Stimulated activated CD4-positive, alpha-beta T cell treated with anti-CD3 and anti-CD28 coated beads, Interleukin-12 subunit alpha, Interleukin-12 subunit beta, amount 100 ng/mL, for 24 hours (primary cell): ENCODE results near the gene ZBTB44.
"Not testable (repeated sequence)": the region's sequence is repeated elsewhere in the genome, so short reads cannot be mapped to it uniquely, and the experiment has no call there.

Experiments used
- DNase-seq, 2 experiments: peaks; one replicate each; pipeline ENCODE4 v3.0.0-alpha.2; 2020; ENCODE audit warnings: low read depth in 2 of 2

Gene ZBTB44, protein sequence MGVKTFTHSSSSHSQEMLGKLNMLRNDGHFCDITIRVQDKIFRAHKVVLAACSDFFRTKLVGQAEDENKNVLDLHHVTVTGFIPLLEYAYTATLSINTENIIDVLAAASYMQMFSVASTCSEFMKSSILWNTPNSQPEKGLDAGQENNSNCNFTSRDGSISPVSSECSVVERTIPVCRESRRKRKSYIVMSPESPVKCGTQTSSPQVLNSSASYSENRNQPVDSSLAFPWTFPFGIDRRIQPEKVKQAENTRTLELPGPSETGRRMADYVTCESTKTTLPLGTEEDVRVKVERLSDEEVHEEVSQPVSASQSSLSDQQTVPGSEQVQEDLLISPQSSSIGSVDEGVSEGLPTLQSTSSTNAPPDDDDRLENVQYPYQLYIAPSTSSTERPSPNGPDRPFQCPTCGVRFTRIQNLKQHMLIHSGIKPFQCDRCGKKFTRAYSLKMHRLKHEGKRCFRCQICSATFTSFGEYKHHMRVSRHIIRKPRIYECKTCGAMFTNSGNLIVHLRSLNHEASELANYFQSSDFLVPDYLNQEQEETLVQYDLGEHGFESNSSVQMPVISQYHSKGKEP

DNA sequence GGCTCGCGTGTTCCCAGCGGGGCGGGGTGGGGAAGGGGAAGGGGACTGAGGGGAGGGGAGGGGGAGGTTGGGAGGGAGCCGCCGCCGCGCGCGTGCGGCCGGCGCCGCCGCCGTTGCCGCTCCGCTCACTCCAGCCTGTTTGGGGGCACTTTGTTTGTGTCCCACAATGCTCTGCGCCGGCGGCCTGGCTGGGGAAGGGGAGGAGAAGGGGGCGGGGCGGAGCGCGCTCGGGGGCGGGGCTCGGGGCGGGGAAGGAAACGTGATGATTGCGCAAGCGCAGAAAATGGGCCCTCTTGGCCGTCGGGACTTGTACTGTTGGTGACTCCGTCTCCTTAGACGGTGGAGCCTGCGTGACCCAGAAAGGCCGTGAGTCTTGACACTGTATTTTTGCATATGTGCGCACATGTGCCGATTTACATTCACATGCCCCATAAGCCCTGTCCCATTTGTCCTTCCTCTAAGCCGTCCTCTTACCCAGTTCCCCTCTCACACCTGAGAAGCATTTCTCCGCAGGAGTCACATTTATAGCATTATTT, at the start of gene ZBTB44:
TSS of gene ZBTB44 (minus strand) at position 168 of the 536 bp plus-strand sequence. CDS start 53,044 bp downstream, outside the sequence.
- peak; percentile 80 to 85 for DNase-seq

DNA sequence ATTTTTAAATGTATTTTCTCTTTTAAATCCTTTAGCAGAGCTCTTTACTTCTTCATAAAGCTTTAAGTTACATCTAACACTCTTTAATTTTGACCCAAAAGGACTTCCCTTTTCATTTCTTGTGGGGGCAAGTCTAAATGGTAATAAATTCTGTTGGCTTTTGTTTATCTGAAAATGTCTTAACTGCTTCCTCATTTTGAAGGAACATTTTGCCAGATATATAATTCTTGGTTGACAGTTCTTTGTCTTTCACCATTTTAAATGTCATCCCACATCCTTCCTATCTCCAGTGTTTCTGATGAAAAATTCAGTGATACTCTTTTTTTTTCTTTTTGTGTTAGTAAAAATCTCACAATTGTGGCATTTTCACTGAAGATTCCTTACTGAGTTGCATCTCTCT, 44.7 kb upstream of the ZBTB44 start:
- DNase-seq, result no peak

DNA sequence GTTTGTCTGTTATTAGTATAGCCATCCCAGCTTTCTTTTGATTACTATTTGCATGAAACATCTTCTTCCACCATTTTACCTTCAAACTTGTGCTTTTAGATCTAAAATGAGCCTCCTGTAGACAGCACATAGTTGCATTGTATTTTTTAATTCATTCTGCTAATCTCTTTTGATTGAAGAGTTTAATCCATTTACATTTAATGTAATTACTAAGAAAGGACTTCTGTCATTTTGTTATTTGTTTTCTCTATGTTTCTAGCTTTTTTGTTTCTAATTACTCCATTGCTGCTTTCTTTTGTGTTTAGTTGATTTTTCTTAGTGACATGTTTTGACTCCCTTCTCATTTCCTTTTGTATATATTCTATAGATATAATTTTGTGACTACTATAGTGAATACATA, 43.7 kb upstream of the ZBTB44 start:
- DNase-seq, result no peak

DNA sequence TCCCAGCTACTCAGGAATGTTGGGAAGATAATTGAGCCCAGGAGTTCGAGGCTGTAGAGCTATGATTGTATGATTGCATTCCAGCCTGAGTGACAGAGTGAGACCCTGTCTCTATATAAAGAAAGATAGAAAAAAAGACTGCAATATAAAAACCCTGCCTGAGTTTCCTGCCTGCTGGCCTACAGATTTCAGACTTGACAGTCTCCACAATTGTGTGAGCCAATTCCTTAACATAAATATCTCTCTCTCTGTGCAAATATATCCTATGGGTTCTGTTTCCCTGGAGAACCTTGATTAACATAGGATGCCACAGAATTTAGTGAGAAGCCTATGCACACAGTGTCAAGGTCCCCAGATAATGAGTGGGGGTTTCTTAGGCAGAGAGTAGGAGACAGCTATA, 32.5 kb upstream of the ZBTB44 start:
- no peak for DNase-seq

DNA sequence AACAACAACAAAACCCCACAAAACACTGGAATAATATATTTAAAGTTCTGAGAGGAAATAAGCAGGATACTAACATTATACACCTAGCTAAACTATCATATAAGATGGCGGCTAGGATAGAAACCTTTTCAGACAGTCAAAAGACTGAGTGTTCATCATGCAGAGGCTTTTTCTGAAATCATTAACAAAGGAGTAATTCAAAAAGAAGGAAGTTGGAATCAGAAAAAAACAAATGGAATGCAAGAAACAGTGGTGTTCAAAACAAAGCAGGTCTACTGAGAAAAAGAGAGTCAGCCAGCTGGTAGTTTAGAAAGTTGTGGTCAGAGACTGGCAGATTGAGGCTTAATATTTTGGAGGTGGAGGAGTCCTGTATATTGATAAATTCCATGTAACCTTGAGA, 30.1 kb upstream of the ZBTB44 start:
- DNase-seq, result no peak

DNA sequence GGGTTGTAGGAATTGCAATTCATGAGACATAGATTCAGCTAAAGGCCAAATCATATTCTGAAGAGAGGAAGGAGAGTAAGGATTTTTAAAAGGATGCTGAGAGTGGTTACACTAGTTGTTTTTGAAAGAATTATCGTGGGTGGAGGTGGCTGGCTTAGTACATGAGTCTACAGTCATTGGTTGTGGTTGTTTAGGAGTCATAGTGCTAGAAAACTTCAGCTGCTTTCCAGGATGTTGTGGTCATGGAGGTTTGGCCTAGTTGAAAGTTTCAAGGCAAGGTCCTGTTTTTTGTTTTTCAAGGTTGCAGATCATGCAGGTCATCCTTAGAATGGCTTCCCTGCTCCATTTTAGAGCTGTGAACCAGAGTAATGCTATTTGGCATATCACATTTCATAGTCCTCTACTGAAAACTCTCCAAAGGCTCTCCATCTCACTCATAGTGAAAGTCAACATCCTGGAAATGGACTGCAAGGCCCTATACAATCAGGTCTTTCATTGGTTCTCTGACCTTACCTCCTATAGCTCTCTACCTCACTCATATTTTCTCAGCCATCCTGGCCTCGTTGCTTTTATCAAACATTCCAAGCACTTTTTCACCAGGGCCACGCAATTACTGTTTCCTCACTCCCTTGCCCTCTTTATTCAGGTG, 26.1 kb upstream of the ZBTB44 start:
- no peak for DNase-seq

DNA sequence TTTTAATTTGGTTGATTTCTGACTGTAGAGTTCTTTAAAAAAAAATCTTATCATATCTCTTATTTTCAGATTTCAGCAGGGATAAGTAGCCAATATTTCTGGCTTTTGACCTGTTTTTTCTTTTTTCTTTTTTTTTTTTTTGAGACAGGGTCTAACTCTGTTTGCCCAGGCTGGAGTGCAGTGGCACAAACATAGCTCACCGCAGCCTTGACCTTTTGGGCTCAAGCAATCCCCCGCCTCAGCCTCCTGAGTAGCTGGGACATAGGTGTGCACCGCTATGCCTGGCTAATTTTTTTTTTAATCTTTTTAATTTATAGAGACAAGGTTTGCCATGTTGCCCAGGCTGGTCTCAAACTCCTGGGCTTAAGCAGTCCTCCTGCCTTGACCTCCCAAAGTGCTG, 23.9 kb upstream of the ZBTB44 start:
- DNase-seq, result no peak

DNA sequence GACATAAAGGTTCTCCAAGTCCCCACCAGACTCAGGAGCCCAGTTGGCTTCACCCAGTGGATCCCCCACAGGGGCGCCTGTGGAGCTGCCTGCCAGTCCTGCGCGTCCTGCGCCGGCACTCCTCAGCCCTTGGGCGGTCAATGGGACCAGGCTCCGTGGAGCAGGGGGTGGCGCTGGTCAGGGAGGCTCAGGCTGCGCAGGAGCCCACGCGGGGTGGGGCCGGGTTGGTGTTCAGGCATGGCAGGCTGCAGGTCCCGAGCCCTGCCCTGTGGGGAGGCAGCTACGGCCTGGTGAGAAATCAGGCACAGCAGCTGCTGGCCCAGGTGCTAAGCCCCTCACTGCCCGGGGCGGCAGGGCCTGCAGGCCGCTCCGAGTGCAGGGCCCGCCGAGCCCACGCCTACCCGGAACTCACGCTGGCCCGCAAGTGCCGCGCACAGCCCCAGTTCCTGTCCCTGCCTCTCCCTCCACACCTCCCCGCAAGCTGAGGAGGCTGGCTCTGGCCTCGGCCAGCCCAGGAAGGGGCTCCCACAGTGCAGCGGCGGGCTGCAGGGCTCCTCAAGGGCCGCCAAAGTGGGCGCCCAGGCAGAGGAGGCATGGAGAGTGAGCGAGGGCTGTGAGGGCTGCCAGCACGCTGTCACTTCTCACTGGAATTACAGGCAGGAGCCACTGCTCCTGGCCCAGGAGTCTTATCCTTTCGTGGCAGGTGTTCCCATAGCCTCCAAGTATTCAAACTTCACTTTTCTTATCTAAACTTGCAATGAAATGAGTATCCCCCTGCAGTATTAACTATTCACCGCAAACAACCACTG, 22.8 kb upstream of the ZBTB44 start:
- DNase-seq, result no peak

DNA sequence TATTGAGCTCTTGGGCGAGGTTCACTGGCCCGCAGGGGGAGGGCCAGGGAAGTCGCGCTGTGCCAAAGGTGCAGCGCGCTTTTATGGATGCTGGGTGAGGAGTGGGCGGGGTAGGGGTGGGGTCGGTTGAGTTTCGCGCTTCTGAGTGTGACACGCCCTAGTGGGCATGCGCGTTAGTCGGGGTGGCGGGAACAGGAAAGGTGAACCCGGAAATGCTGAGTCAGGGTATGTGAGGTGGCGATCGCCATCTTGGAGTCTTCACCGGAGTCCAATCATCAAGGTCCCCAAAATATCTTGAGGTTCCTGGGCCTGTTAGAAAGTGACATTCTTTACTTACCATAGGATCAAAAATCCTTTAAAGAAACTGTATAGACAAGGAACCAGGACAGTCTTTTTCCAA, 16.7 kb upstream of the ZBTB44 start:
- DNase-seq, result not testable (repeated sequence)

DNA sequence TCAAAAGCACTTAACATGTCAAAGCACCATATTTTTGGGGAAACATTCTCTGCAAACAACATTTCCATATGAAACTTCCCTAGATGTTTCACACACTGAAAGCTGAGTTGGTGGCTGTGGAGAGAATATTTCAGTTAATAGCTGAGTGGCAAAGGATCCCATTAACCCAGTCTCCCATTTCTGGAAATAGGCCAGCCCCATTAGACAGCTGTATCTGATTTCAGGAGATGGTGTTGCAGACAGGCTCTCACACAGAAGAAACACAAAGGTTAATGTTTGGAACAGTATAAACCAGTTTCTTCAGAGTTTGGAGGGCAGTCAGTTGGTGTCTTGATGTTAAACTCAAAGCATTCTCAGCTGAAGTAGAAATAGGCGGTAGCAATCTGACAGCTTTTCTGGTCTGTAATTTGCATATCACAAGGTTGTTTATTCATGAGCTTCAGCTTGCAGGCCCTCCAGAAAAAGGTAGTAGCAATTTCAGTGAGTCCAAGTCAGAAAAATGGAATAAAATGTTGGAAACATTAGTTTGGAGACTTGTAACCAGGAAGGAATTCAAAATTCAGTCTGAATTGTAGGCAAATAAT, 15.5 kb upstream of the ZBTB44 start:
- DNase-seq, result no peak

DNA sequence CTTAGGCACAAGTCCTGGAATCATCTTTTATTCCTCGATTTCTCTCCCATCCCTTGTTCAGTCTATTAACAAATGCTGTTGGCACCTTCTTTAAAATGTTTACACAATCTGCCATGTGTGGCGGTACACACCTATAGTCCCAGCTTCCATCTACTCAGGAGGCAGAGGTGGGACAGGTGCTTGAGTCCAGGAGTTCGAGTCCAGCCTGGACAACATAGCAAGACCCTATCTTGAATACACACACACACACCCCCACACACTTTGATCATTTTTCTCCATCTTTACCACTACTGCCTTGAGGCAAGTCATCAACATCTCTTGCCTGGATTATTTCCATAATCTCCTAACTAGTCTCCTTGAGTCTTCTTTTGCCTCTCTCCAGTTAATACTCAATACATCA, 13.7 kb upstream of the ZBTB44 start:
- no peak for DNase-seq

DNA sequence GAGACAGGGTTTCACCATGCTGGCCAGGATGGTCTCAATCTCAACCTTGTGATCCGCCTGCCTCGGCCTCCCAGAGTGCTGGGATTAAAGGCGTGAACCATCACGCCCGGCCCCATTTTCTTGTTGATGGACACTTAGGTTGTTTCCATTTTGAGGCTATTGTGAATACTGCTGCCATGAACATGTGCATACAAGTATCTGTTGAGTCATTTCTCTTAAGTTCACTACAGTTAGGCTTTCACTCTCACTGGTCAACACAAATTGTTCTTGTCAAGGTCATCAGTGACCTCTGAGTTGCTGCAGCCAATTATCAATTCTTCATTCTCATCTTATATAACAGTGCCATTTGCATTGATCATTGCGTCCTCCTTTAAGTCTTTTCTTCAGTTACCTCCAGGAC, 13.0 kb upstream of the ZBTB44 start:
- no peak for DNase-seq

DNA sequence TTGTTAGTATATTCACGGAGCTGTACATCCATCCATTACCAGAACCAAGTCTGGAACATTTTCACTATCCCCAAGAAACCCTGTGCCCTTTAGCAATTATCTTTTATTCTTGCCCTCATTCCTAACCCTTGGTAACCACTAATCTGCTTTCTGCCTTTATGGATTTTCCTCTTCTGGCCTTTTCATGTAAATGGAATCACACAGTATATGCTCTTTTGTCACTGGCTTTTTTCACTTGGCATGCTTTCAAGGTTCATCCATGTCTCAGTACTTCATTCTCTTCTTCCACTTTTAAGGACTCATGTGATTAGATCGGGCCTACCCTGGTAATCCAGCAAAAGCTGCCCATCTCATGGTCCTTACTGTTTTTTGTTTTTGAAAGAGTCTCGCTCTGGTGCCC, 11.0 kb upstream of the ZBTB44 start:
- DNase-seq, result no peak

DNA sequence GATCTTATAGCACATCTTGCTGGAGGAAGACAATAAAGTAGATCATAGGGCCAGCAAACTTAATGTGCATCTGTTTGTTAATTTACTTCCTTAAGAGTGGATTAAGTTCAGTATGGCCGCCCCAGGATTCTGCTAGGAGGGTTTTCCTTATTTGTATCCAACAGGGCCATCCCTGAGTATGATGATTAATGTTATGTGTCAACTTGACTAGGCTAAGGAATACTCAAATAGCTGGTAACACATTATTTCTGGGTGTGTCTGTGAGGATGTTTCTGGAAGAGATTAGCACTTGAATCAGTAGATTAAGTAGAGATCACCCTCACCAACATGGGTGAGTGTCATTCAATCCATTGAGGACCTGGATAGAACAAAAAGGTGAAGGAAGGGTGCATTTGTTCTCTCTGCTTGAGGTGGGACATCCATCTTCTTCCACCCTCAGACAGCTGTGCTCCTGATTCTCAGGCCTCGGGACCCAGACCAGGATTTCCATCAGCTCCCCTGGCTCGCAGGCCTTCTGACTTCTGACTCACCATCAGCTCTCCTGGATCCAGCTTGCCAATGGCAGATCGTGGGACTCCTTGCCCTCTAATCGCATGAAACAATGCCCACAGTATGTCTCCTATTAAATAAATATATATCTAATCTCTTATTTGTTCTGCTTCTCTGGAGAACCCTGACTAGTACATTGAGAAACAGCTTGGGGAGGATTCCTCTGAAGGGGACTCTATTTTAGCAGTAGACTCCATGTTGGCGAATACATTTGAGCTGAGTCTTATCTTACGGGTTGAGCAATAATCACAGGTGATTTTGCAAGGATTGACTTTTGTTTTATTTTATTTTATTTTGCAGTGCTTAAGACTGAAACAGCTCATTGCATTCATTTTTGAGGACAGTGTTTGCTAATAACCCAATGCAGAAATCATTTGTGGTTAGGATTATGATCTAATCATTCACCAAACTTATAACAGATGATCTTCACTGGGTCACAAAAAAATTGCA, 9.0 kb upstream of the ZBTB44 start:
- DNase-seq, result no peak

DNA sequence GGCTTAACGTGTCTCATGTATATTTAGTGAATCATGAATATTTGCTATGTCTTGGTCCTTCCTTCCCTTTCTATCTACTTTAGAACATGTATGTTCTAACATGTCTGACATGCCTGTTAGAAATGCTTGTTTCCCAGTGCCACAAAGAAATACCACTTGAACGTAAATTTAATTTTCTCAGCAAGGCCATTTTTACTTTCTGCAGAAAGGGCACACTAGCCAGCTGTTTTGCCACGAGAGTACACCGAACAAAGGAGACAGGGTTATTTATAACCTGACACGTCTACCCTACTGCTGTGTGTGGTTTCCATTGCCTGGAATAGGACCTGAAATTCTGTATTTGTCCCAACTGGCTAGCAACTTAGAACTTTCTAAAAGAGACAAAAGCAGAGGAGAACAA, 7.4 kb upstream of the ZBTB44 start:
- DNase-seq, result no peak

DNA sequence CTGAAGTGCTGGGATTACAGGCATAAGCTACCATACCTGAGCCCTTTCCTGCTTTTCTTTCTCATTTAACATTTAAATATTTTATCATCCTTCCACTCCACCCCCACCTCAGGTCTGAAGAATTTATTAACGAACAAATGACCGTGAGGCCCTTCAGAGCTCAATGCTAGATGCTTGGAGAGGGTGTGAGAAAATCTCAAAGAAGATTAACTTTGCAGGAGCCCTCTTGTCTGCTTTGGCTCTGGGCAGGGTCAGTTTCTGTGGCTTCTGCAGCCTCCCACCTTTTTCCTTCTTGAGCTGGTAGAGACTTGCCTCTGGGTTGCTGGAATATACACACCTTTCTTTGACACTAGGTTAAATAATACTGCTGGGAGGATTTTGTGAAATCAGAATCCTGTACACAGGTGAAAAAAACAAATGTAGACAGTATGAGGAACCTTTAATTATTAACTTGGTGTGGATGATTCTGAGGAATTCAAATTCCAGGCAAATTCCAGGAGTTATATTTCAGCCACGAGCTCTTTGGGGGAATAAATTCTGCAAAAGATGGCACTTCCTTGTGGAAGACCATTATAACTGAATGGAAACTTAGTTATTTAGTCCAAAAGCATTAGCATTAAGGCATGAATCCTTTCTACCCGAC, 3.4 kb upstream of the ZBTB44 start:
- DNase-seq, result no peak

DNA sequence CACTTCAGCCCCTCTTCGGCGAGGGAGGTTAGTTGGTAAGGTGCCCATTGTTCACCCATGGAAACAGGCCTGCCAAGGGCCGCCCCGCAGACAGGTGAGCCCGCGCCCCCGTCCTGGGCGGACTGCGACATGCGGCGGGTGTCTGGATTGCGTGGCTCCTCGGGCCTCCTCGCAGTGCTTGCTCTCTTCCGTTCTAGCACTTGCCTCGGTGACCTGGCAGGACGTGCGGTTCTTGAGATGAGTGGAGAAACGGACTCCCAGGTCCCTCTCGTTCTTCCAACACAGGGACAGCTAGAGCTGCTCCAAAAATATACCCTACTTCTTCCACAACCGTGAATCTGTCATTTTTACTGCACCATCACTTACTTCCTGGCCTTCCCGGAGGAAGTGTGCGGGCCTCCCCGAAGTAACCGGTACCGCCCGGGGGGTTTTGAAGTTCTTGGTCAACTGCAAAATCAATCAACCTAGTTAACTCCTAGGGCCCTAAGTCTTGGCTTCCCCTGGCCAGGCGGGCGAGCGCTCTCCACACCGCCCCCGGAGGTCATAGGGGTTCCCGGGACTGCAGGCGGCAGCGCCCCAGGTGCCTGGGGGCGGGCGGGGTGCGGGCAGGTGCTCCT, 745 bp upstream of the ZBTB44 start:
- peak; percentile 15 to 25 for DNase-seq

DNA sequence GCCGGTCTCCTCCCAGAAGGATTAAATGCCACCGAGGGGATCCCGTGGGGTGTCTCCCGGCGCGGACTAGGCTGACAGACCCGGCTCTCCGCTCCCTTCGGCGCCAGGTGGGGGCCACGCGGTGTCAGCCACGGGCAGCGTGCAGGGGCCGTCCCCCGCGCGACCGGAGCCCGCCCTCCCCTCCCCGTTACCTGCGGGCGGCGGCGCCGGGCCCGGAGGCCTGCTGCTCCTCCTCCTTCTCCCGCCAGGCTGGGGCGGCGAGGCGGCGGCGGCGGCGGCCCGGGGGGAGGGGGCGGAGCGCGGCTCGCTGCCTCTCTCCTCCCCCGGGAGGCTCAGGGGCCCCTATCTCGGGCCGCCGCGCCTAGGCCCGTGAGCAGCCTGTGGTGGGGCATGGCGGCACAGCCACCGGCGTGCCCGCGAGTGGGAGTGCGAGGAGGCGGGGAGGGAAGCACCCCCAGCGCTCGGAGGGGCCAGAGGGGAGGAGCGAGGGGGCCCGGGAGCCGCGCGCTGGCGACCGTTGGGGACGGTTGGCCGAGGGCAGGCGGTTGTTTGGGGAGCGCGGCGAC, 450 bp downstream of the ZBTB44 start:
- peak; percentile 36 to 45 for DNase-seq
